ENCODE measurements around the gene TGDS. TPM values are rescaled to one million over a fixed set of nuclear protein-coding genes. Genes with fewer than 3 reads are reported as not detected.

TGDS gene
- polyA plus RNA-seq, 2 donors, result 5.2 to 6.1 TPM

- Histone ChIP-seq H3K27ac (ENCODE audit: low read depth in 2 of 2, low read length in 1 of 2) (peak overlapping the region in 1 of 2 donors; percentile 91), H3K36me3 (ENCODE audit: control insufficient read depth in 2 of 2, insufficient read depth in 2 of 2, low read length in 1 of 2) (peaks cover 0 to 2% of the 10 kb centered on the region in 2 donors), H3K27me3 (ENCODE audit: control insufficient read depth in 1 of 2, insufficient read depth in 2 of 2, low read length in 2 of 2) (no peaks in the 10 kb centered on the region), H3K4me3 (ENCODE audit: low read depth in 1 of 2, low read length in 2 of 2) (peak overlapping the region; percentile 88 to 89), H3K4me1 (ENCODE audit: control insufficient read depth in 2 of 2, insufficient read depth in 2 of 2, low read length in 1 of 2) (no peaks in the 10 kb centered on the region), H3K9me3 (ENCODE audit: control insufficient read depth in 2 of 2, insufficient read depth in 1 of 2, low read depth in 1 of 2, low read length in 1 of 2) (no peaks in the 10 kb centered on the region)
- 27 to 36% methylated on average over 1 of the region's 1 CpG for WGBS, 2 donors
These were observed 6.5 kb upstream of the TGDS start for GRCh38 chr13:94602467-94602866.

GRCh38 chr13:94601446-94602431 is 5.8 kb upstream of the TGDS start, which contains the start of gene GPR180:
GPR180 (plus strand) TSS chr13:94601857; CDS start chr13:94601928, 71 bp downstream.
- peak within 1 kb of the TSS; percentile 78 to 91 for H3K27ac ChIP-seq (ENCODE audit: low read depth in 2 of 2, low read length in 1 of 2)
- 0 to 1% methylated on average over 68 to 71 of the region's 71 CpGs for WGBS, 2 donors
- peaks cover 0 to under 1% of the 10 kb centered on the region in 2 donors for H3K36me3 ChIP-seq (ENCODE audit: control insufficient read depth in 2 of 2, insufficient read depth in 2 of 2, low read length in 1 of 2)
- H3K4me1 ChIP-seq (ENCODE audit: control insufficient read depth in 2 of 2, insufficient read depth in 2 of 2, low read length in 1 of 2), result no peaks in the 10 kb centered on the region
- no peaks in the 10 kb centered on the region for H3K27me3 ChIP-seq (ENCODE audit: control insufficient read depth in 1 of 2, insufficient read depth in 2 of 2, low read length in 2 of 2)
- H3K4me3 ChIP-seq (ENCODE audit: low read depth in 1 of 2, low read length in 2 of 2), result peak within 1 kb of the TSS; percentile 88 to 89
- no peaks in the 10 kb centered on the region for H3K9me3 ChIP-seq (ENCODE audit: control insufficient read depth in 2 of 2, insufficient read depth in 1 of 2, low read depth in 1 of 2, low read length in 1 of 2)

- Histone ChIP-seq H3K4me1 (ENCODE audit: control insufficient read depth in 2 of 2, insufficient read depth in 2 of 2, low read length in 1 of 2) (peaks cover 0 to 4% of the 10 kb centered on the region in 2 donors), H3K36me3 (ENCODE audit: control insufficient read depth in 2 of 2, insufficient read depth in 2 of 2, low read length in 1 of 2) (no peaks in the 10 kb centered on the region), H3K27me3 (ENCODE audit: control insufficient read depth in 1 of 2, insufficient read depth in 2 of 2, low read length in 2 of 2) (no peaks in the 10 kb centered on the region), H3K27ac (ENCODE audit: low read depth in 2 of 2, low read length in 1 of 2) (no peak overlapping the region), H3K9me3 (ENCODE audit: control insufficient read depth in 2 of 2, insufficient read depth in 1 of 2, low read depth in 1 of 2, low read length in 1 of 2) (no peaks in the 10 kb centered on the region), H3K4me3 (ENCODE audit: low read depth in 1 of 2, low read length in 2 of 2) (no peak overlapping the region)
- 86 to 92% methylated on average over 3 of the region's 3 CpGs for WGBS, 2 donors
These were observed 3.9 kb upstream of the TGDS start for GRCh38 chr13:94599877-94600276.

- H3K9me3 ChIP-seq (ENCODE audit: control insufficient read depth in 2 of 2, insufficient read depth in 1 of 2, low read depth in 1 of 2, low read length in 1 of 2), result no peaks in the 10 kb centered on the region
- no peak overlapping the region for H3K27ac ChIP-seq (ENCODE audit: low read depth in 2 of 2, low read length in 1 of 2)
- H3K27me3 ChIP-seq (ENCODE audit: control insufficient read depth in 1 of 2, insufficient read depth in 2 of 2, low read length in 2 of 2), result no peaks in the 10 kb centered on the region
- WGBS, 2 donors, result 98 to 100% methylated on average over 3 of the region's 3 CpGs
- no peaks in the 10 kb centered on the region for H3K36me3 ChIP-seq (ENCODE audit: control insufficient read depth in 2 of 2, insufficient read depth in 2 of 2, low read length in 1 of 2)
- H3K4me1 ChIP-seq (ENCODE audit: control insufficient read depth in 2 of 2, insufficient read depth in 2 of 2, low read length in 1 of 2), result peaks cover 0 to 4% of the 10 kb centered on the region in 2 donors
- H3K4me3 ChIP-seq (ENCODE audit: low read depth in 1 of 2, low read length in 2 of 2), result no peak overlapping the region
These were observed 2.3 kb upstream of the TGDS start for GRCh38 chr13:94598281-94598680.

GRCh38 chr13:94596575-94596971 is 621 bp upstream of the TGDS start:
- no peaks in the 10 kb centered on the region for H3K9me3 ChIP-seq (ENCODE audit: control insufficient read depth in 2 of 2, insufficient read depth in 1 of 2, low read depth in 1 of 2, low read length in 1 of 2)
- no peaks in the 10 kb centered on the region for H3K27me3 ChIP-seq (ENCODE audit: control insufficient read depth in 1 of 2, insufficient read depth in 2 of 2, low read length in 2 of 2)
- H3K4me3 ChIP-seq (ENCODE audit: low read depth in 1 of 2, low read length in 2 of 2), result peak overlapping the region in 1 of 2 donors; percentile 96
- H3K4me1 ChIP-seq (ENCODE audit: control insufficient read depth in 2 of 2, insufficient read depth in 2 of 2, low read length in 1 of 2), result peaks cover 0 to 4% of the 10 kb centered on the region in 2 donors
- no peak overlapping the region for H3K27ac ChIP-seq (ENCODE audit: low read depth in 2 of 2, low read length in 1 of 2)
- H3K36me3 ChIP-seq (ENCODE audit: control insufficient read depth in 2 of 2, insufficient read depth in 2 of 2, low read length in 1 of 2), result peaks cover 0 to 3% of the 10 kb centered on the region in 2 donors
- 63 to 69% methylated on average over 20 of the region's 20 CpGs for WGBS, 2 donors

GRCh38 chr13:94595001-94595949 is 677 bp downstream of the TGDS start:
- Histone ChIP-seq H3K36me3 (ENCODE audit: control insufficient read depth in 2 of 2, insufficient read depth in 2 of 2, low read length in 1 of 2) (peaks cover 0 to 3% of the 10 kb centered on the region in 2 donors), H3K9me3 (ENCODE audit: control insufficient read depth in 2 of 2, insufficient read depth in 1 of 2, low read depth in 1 of 2, low read length in 1 of 2) (no peaks in the 10 kb centered on the region), H3K27me3 (ENCODE audit: control insufficient read depth in 1 of 2, insufficient read depth in 2 of 2, low read length in 2 of 2) (no peaks in the 10 kb centered on the region), H3K27ac (ENCODE audit: low read depth in 2 of 2, low read length in 1 of 2) (peak overlapping the region; percentile 84 to 92), H3K4me3 (ENCODE audit: low read depth in 1 of 2, low read length in 2 of 2) (peak overlapping the region; percentile 94 to 96), H3K4me1 (ENCODE audit: control insufficient read depth in 2 of 2, insufficient read depth in 2 of 2, low read length in 1 of 2) (peaks cover 0 to 4% of the 10 kb centered on the region in 2 donors)
- 5 to 8% methylated on average over 16 of the region's 16 CpGs for WGBS, 2 donors

GRCh38 chr13:94590744-94591143 is 5.2 kb downstream of the TGDS start:
- Histone ChIP-seq H3K27ac (ENCODE audit: low read depth in 2 of 2, low read length in 1 of 2) (no peak overlapping the region), H3K4me3 (ENCODE audit: low read depth in 1 of 2, low read length in 2 of 2) (no peak overlapping the region), H3K27me3 (ENCODE audit: control insufficient read depth in 1 of 2, insufficient read depth in 2 of 2, low read length in 2 of 2) (no peaks in the 10 kb centered on the region), H3K36me3 (ENCODE audit: control insufficient read depth in 2 of 2, insufficient read depth in 2 of 2, low read length in 1 of 2) (peaks cover 0 to 3% of the 10 kb centered on the region in 2 donors), H3K9me3 (ENCODE audit: control insufficient read depth in 2 of 2, insufficient read depth in 1 of 2, low read depth in 1 of 2, low read length in 1 of 2) (no peaks in the 10 kb centered on the region), H3K4me1 (ENCODE audit: control insufficient read depth in 2 of 2, insufficient read depth in 2 of 2, low read length in 1 of 2) (peaks cover 0 to 2% of the 10 kb centered on the region in 2 donors)
- WGBS, 2 donors, result 91 to 94% methylated on average over 3 of the region's 3 CpGs

- no peaks in the 10 kb centered on the region for H3K27me3 ChIP-seq (ENCODE audit: control insufficient read depth in 1 of 2, insufficient read depth in 2 of 2, low read length in 2 of 2)
- no peaks in the 10 kb centered on the region for H3K9me3 ChIP-seq (ENCODE audit: control insufficient read depth in 2 of 2, insufficient read depth in 1 of 2, low read depth in 1 of 2, low read length in 1 of 2)
- peaks cover 0 to 3% of the 10 kb centered on the region in 2 donors for H3K36me3 ChIP-seq (ENCODE audit: control insufficient read depth in 2 of 2, insufficient read depth in 2 of 2, low read length in 1 of 2)
- no peak overlapping the region for H3K27ac ChIP-seq (ENCODE audit: low read depth in 2 of 2, low read length in 1 of 2)
- H3K4me3 ChIP-seq (ENCODE audit: low read depth in 1 of 2, low read length in 2 of 2), result no peak overlapping the region
- no peaks in the 10 kb centered on the region for H3K4me1 ChIP-seq (ENCODE audit: control insufficient read depth in 2 of 2, insufficient read depth in 2 of 2, low read length in 1 of 2)
- WGBS, 2 donors, result 76 to 81% methylated on average over 4 of the region's 4 CpGs
These were observed 7.4 kb downstream of the TGDS start for GRCh38 chr13:94588541-94588940.

GRCh38 chr13:94586371-94586770 is 9.6 kb downstream of the TGDS start:
- WGBS, 2 donors, result 92 to 93% methylated on average over 7 of the region's 7 CpGs
- Histone ChIP-seq H3K27me3 (ENCODE audit: control insufficient read depth in 1 of 2, insufficient read depth in 2 of 2, low read length in 2 of 2) (no peaks in the 10 kb centered on the region), H3K4me3 (ENCODE audit: low read depth in 1 of 2, low read length in 2 of 2) (no peak overlapping the region), H3K27ac (ENCODE audit: low read depth in 2 of 2, low read length in 1 of 2) (no peak overlapping the region), H3K9me3 (ENCODE audit: control insufficient read depth in 2 of 2, insufficient read depth in 1 of 2, low read depth in 1 of 2, low read length in 1 of 2) (no peaks in the 10 kb centered on the region), H3K4me1 (ENCODE audit: control insufficient read depth in 2 of 2, insufficient read depth in 2 of 2, low read length in 1 of 2) (no peaks in the 10 kb centered on the region), H3K36me3 (ENCODE audit: control insufficient read depth in 2 of 2, insufficient read depth in 2 of 2, low read length in 1 of 2) (peaks cover 0 to 4% of the 10 kb centered on the region in 2 donors)
